NCI-H1436 (cell line): Measurements from ENCODE around the gene TCF7L2.

Experiments
- DNase-seq: peaks from one replicate; lab custom pipeline; 2025; lab: John Stamatoyannopoulos, UW

TCF7L2 gene

GRCh38 chr10:112946649-112947048 is 3.4 kb upstream of the TCF7L2 start:
- DNase-seq = no peak

- DNase-seq = no peak
Measured at GRCh38 chr10:112948196-112948595, 1.9 kb upstream of the TCF7L2 start.

- DNase-seq = no peak
Measured at GRCh38 chr10:112949143-112949823, 764 bp upstream of the TCF7L2 start.

GRCh38 chr10:112950714-112951358 is 789 bp downstream of the TCF7L2 start:
- peak; percentile 55 for DNase-seq

GRCh38 chr10:112951359-112952281 is 1.6 kb downstream of the TCF7L2 start:
- DNase-seq = no peak

- DNase-seq = no peak
Measured at GRCh38 chr10:112952282-112953173, 2.5 kb downstream of the TCF7L2 start.

- no peak for DNase-seq
Measured at GRCh38 chr10:112953174-112954159, 3.4 kb downstream of the TCF7L2 start.

GRCh38 chr10:112954974-112955581 is 5.0 kb downstream of the TCF7L2 start:
- DNase-seq = no peak

- DNase-seq = no peak
Measured at GRCh38 chr10:112955582-112956421, 5.8 kb downstream of the TCF7L2 start.

- no peak for DNase-seq
Measured at GRCh38 chr10:112956631-112957350, 6.7 kb downstream of the TCF7L2 start.

- no peak for DNase-seq
Measured at GRCh38 chr10:112957640-112958092, 7.6 kb downstream of the TCF7L2 start.

GRCh38 chr10:112958275-112958995 is 8.4 kb downstream of the TCF7L2 start:
- no peak for DNase-seq

GRCh38 chr10:112959207-112959838 is 9.3 kb downstream of the TCF7L2 start:
- no peak for DNase-seq

- DNase-seq = no peak
Measured at GRCh38 chr10:112960151-112960681, 10.2 kb downstream of the TCF7L2 start.

- DNase-seq = no peak
Measured at GRCh38 chr10:112961609-112962008, 11.6 kb downstream of the TCF7L2 start.

GRCh38 chr10:112962343-112962742 is 12.3 kb downstream of the TCF7L2 start:
- no peak for DNase-seq

- DNase-seq = no peak
Measured at GRCh38 chr10:112963835-112964234, 13.8 kb downstream of the TCF7L2 start.
